HG02759 (cell line): Measurements from ENCODE around the gene ZNF516.

ENCODE experiments used
- ATAC-seq: cut with Tn5 transposase; IDR thresholded peaks from one replicate; pipeline ENCODE4 v1.9.1; 2021; ENCODE audit warnings: mild to moderate bottlenecking, moderate library complexity; ENCODE audit not compliant: unreplicated experiment

Gene ZNF516

GRCh38 chr18:76442413-76443171 is 52.5 kb downstream of the ZNF516 start:
- no peak for ATAC-seq

- ATAC-seq, result no peak
Measured at GRCh38 chr18:76441668-76442412, 53.2 kb downstream of the ZNF516 start.

GRCh38 chr18:76441002-76441667 is 53.9 kb downstream of the ZNF516 start:
- ATAC-seq, result no peak

- no peak for ATAC-seq
Measured at GRCh38 chr18:76437910-76438309, 57.1 kb downstream of the ZNF516 start.

GRCh38 chr18:76437011-76437410 is 58.0 kb downstream of the ZNF516 start:
- no peak for ATAC-seq

- no peak for ATAC-seq
Measured at GRCh38 chr18:76436342-76436741, 58.7 kb downstream of the ZNF516 start.

- no peak for ATAC-seq
Measured at GRCh38 chr18:76435316-76435989, 59.6 kb downstream of the ZNF516 start.

- no peak for ATAC-seq
Measured at GRCh38 chr18:76434452-76434851, 60.6 kb downstream of the ZNF516 start.

GRCh38 chr18:76433788-76434187 is 61.3 kb downstream of the ZNF516 start:
- no peak for ATAC-seq

- no peak for ATAC-seq
Measured at GRCh38 chr18:76432970-76433767, 61.9 kb downstream of the ZNF516 start.

- no peak for ATAC-seq
Measured at GRCh38 chr18:76432274-76432755, 62.7 kb downstream of the ZNF516 start.

GRCh38 chr18:76431437-76432273 is 63.4 kb downstream of the ZNF516 start:
- no peak for ATAC-seq

- no peak for ATAC-seq
Measured at GRCh38 chr18:76430636-76431035, 64.4 kb downstream of the ZNF516 start.

GRCh38 chr18:76429262-76430126 is 65.5 kb downstream of the ZNF516 start:
- ATAC-seq, result no peak

- no peak for ATAC-seq
Measured at GRCh38 chr18:76428396-76429261, 66.4 kb downstream of the ZNF516 start.

- ATAC-seq, result no peak
Measured at GRCh38 chr18:76426737-76427305, 68.2 kb downstream of the ZNF516 start.
